Epithelial cell of prostate (primary cell): ENCODE measurements around the gene HECW1.
A peak's percentile ranks its signal among the peaks of the same experiment; 100 is the strongest.
"Not testable (repeated sequence)": the region's sequence is repeated elsewhere in the genome, so short reads cannot be mapped to it uniquely, and the experiment has no call there.

Experiments used
- DNase-seq: peaks from one replicate; pipeline ENCODE4 v3.0.0-alpha.2; 2011; ENCODE audit warnings: low read depth, low spot score
- H3K27ac ChIP-seq: fragments of 450-650 bp; 2 replicates; pipeline ENCODE4 v1.5.1; 2017; ENCODE audit warnings: mild to moderate bottlenecking

HECW1 gene

GRCh38 chr7:43584195-43584586 is 471.7 kb downstream of the HECW1 start:
- DNase-seq: no peak

GRCh38 chr7:43584733-43585132 is 472.3 kb downstream of the HECW1 start:
- peak overlapping the region; percentile 83 for H3K27ac ChIP-seq
- not testable (repeated sequence) for DNase-seq

More at GRCh38 chr7:43584195-43584586, 471.7 kb downstream of the HECW1 start:
- peak overlapping the region; percentile 83 for H3K27ac ChIP-seq

- H3K27ac ChIP-seq: peak overlapping the region; percentile 83
- DNase-seq: no peak
These were observed 473.1 kb downstream of the HECW1 start for GRCh38 chr7:43585562-43585961.

GRCh38 chr7:43586251-43586900 is 473.9 kb downstream of the HECW1 start:
- DNase-seq: peak; percentile 70
- H3K27ac ChIP-seq: peak overlapping the region; percentile 83

GRCh38 chr7:43588477-43589132 is 476.2 kb downstream of the HECW1 start:
- peak overlapping the region; percentile 83 for H3K27ac ChIP-seq
- no peak for DNase-seq

- peak overlapping the region; percentile 83 for H3K27ac ChIP-seq
These were observed 476.7 kb downstream of the HECW1 start for GRCh38 chr7:43589133-43589478.

GRCh38 chr7:43589728-43590127 is 477.3 kb downstream of the HECW1 start:
- peak overlapping the region; percentile 83 for H3K27ac ChIP-seq
- no peak for DNase-seq

More at GRCh38 chr7:43589133-43589478, 476.7 kb downstream of the HECW1 start:
- DNase-seq: no peak

GRCh38 chr7:43590862-43591557 is 478.6 kb downstream of the HECW1 start:
- peak overlapping the region; percentile 83 for H3K27ac ChIP-seq
- DNase-seq: no peak

GRCh38 chr7:43591558-43592180 is 479.2 kb downstream of the HECW1 start:
- no peak for DNase-seq

GRCh38 chr7:43592326-43592725 is 479.9 kb downstream of the HECW1 start:
- no peak for DNase-seq

More at GRCh38 chr7:43591558-43592180, 479.2 kb downstream of the HECW1 start:
- H3K27ac ChIP-seq: peak overlapping the region; percentile 83

GRCh38 chr7:43593010-43593409 is 480.6 kb downstream of the HECW1 start:
- no peak for DNase-seq

More at GRCh38 chr7:43592326-43592725, 479.9 kb downstream of the HECW1 start:
- peak overlapping the region; percentile 83 for H3K27ac ChIP-seq

GRCh38 chr7:43594020-43594419 is 481.6 kb downstream of the HECW1 start:
- H3K27ac ChIP-seq: peak overlapping the region; percentile 83
- no peak for DNase-seq

More at GRCh38 chr7:43593010-43593409, 480.6 kb downstream of the HECW1 start:
- H3K27ac ChIP-seq: peak overlapping the region; percentile 83

GRCh38 chr7:43596426-43596825 is 484.0 kb downstream of the HECW1 start:
- H3K27ac ChIP-seq: peak overlapping the region; percentile 83
- DNase-seq: not testable (repeated sequence)

- H3K27ac ChIP-seq: no peak overlapping the region
- no peak for DNase-seq
These were observed 487.6 kb downstream of the HECW1 start for GRCh38 chr7:43600056-43600455.

- no peak overlapping the region for H3K27ac ChIP-seq
- no peak for DNase-seq
These were observed 489.8 kb downstream of the HECW1 start for GRCh38 chr7:43602256-43602655.

GRCh38 chr7:43604251-43604650 is 491.8 kb downstream of the HECW1 start:
- DNase-seq: no peak
- no peak overlapping the region for H3K27ac ChIP-seq

- DNase-seq: no peak
- no peak overlapping the region for H3K27ac ChIP-seq
These were observed 496.6 kb downstream of the HECW1 start for GRCh38 chr7:43609097-43609496.

- DNase-seq: no peak
- H3K27ac ChIP-seq: no peak overlapping the region
These were observed 499.7 kb downstream of the HECW1 start for GRCh38 chr7:43612128-43612527.

GRCh38 chr7:43612599-43613589 is 500.4 kb downstream of the HECW1 start:
- DNase-seq: no peak
- no peak overlapping the region for H3K27ac ChIP-seq
